GM18861 (cell line): Measurements from ENCODE around the gene OR7G3.

ENCODE experiments used
- ATAC-seq: cut with Tn5 transposase; IDR thresholded peaks from one replicate; pipeline ENCODE4 v1.9.1; 2021; ENCODE audit not compliant: unreplicated experiment

The OR7G3 gene

DNA sequence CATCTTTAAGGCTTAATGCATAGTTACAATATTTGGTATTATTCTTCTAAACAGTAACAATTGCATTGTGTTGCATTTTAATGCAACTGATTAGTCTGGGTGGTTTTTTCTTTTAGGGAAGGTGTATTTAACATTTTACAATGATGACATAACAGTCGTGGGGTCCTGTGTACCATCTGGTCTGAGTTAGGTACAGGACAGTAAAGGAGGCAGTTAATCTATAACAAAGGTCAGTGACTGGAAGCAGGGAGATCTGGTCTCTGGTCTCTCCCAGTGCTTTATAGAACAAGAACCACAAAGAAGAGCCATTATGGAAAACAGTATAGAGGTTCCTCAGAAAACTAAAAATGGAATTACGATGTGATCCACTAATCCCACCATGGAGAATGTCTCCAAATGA lies 16.8 kb downstream of the OR7G3 start:
- ATAC-seq: no peak

DNA sequence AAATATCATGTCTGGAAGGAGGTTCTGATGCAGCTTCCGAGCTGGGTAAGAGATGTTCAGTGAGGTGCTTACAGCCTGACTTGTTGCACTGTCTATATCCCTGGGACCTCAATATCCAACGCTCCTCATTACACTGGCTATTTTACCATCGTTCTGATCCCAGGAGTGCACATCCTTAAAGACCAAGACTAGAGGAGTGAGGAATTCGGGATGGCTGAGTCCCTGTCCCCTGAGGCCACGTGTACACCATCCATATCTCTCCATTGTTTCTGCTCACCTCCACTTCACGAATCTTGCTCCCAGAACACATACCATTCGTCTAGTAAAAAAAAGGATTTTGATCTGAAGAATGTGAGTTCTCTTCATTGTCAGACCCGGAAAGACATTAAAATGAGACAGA lies 19.4 kb downstream of the OR7G3 start, which contains the start of gene OR7G2:
OR7G2 (minus strand) TSS at position 101 of the 400 bp plus-strand sequence. CDS start 4,232 bp downstream, outside the sequence.
- ATAC-seq: no peak

GRCh38 chr19:9086761-9087160 lies 40.0 kb downstream of the OR7G3 start, which contains the start of gene OR1M1:
Gene OR1M1, plus strand, starts transcription at chr19:9087061. Its CDS starts 6,184 bp downstream, at chr19:9093245.
- no peak for ATAC-seq

DNA sequence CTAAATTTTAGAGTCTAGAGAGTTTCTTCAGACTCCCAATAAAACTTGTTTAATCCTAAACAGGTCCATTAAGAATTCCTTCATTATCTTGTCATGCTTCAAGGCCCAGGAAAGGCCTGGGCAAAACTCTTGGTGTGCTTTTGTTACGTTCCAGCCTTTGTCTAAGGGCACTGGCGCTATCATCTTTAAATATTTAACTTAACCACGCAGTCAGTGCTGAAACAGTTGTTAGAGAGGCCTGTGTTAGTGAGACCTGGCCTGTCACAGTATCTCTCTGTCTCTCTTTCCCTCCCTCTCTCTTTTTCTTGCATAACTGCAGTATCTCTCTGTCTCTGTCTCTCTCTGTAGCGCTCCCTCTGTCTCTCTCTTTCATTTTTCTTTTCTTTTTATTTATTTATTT lies 48.1 kb downstream of the OR7G3 start:
- no peak for ATAC-seq

DNA sequence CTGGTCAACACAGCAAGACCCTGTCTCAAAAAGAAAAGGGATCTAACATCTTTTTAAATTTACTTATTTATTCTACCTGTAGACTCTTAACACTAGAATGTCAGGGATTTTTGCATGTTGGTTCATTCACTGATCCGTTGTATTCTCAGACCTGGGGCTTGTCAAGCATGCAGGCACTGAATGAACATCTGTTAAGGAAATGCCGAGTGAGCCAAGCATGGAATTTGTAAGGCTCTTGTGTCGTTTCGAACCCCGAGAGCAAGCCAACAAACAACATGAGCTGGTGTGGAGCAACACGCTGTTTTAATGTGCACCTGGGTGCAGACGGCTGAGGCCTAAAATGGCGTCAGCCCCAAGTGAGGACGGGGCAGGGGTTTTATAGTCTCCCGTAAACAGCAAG lies 49.8 kb downstream of the OR7G3 start:
- no peak for ATAC-seq
